ENCODE measurements around the gene TMEM179.

GRCh38 chr14:104636131-104636530, 31.6 kb upstream of the TMEM179 start:
- TF ChIP-seq ZFP30 (CRISPR knock-in tag; IDR thresholded peaks at IDR 0.05) (no peak), ZFP3 (CRISPR knock-in tag; IDR thresholded peaks at IDR 0.05) (no peak)

Measured in SK-N-SH treated with all-trans-retinoic acid at 6 μM for 48 hours (cell line).